A549 treated with AZD9567 at 1 μM for 4 hours (cell line): ENCODE measurements around the gene C22orf15. TPM values are rescaled to one million over a fixed set of nuclear protein-coding genes. Genes with fewer than 3 reads are reported as not detected.

ENCODE experiments used
- total RNA-seq: library from RNA; stranded (reverse); fragments of 200-300 nt; extraction: Qiagen RNA extraction; gene quantifications from 5 replicates; pipeline ENCODE4 v1.2.3, GENCODE V29; 2022; ENCODE audit not compliant: insufficient read depth

C22orf15 gene
- total RNA-seq: not detected in 5 replicates

GRCh38 chr22:23762842-23763578 lies at the start of gene C22orf15:
C22orf15 (plus strand) TSS chr22:23762990; CDS start chr22:23763307, 317 bp downstream.

GRCh38 chr22:23750714-23751440 lies 11.9 kb upstream of the C22orf15 start, which contains the start of gene ZNF70:
ZNF70 (minus strand) TSS chr22:23751112; CDS start chr22:23745140, 5,972 bp downstream.

GRCh38 chr22:23754220-23754919 lies 8.4 kb upstream of the C22orf15 start, which contains the start of gene VPREB3:
VPREB3 (minus strand) TSS chr22:23754425; CDS start chr22:23754363, 62 bp downstream.

GRCh38 chr22:23767673-23768548 lies 5.1 kb downstream of the C22orf15 start, which contains the start of gene CHCHD10:
CHCHD10 (minus strand) TSS chr22:23767972; CDS start chr22:23767874, 98 bp downstream.

GRCh38 chr22:23772649-23773473 lies 10.1 kb downstream of the C22orf15 start, which contains the start of gene MMP11:
MMP11 (plus strand) TSS chr22:23772849; CDS start chr22:23772871, 22 bp downstream.

GRCh38 chr22:23786752-23787599 lies 24.2 kb downstream of the C22orf15 start, which contains the start of gene SMARCB1:
SMARCB1 (plus strand) TSS chr22:23786966; CDS start chr22:23787170, 204 bp downstream.

Other genes starting within 250 kb of the C22orf15 start
- gene IGLL1, start 182.7 kb upstream of the C22orf15 start, total RNA-seq: not detected in 5 replicates
- gene DRICH1, start 130.7 kb upstream of the C22orf15 start, total RNA-seq: 0.12 to 0.39 TPM (median 0.21 TPM) in 4 of 5 replicates, not detected in the other
- not detected in 5 replicates for gene RGL4, start 72.0 kb upstream of the C22orf15 start, total RNA-seq
- 0.36 to 1.1 TPM (median 1.0 TPM) in 5 replicates for gene ZNF70, start 11.9 kb upstream of the C22orf15 start, total RNA-seq
- gene VPREB3, start 8.6 kb upstream of the C22orf15 start, total RNA-seq: 0.56 to 1.2 TPM (median 0.66 TPM) in 4 of 5 replicates, not detected in the other
- gene CHCHD10, start 5.0 kb downstream of the C22orf15 start, total RNA-seq: 84.4 to 197 TPM (median 181 TPM) in 5 replicates
- 0.12 to 0.26 TPM (median 0.21 TPM) in 4 of 5 replicates, not detected in the other for gene MMP11, start 9.9 kb downstream of the C22orf15 start, total RNA-seq
- 49.4 to 57.1 TPM (median 50.0 TPM) in 5 replicates for gene SMARCB1, start 24.0 kb downstream of the C22orf15 start, total RNA-seq
- 0.30 to 4.7 TPM (median 0.61 TPM) in 5 replicates for gene DERL3, start 76.0 kb downstream of the C22orf15 start, total RNA-seq
- 9.0 to 12.3 TPM (median 10.4 TPM) in 5 replicates for gene SLC2A11, start 94.9 kb downstream of the C22orf15 start, total RNA-seq
- gene MIF, start 131.4 kb downstream of the C22orf15 start, total RNA-seq: 502 to 954 TPM (median 909 TPM) in 5 replicates
- gene GSTT2B, start 198.2 kb downstream of the C22orf15 start, total RNA-seq: 0.25 to 0.52 TPM (median 0.41 TPM) in 4 of 5 replicates, not detected in the other
- 1.6 to 2.9 TPM (median 1.9 TPM) in 5 replicates for gene DDTL, start 203.9 kb downstream of the C22orf15 start, total RNA-seq
- 112 to 170 TPM (median 160 TPM) in 5 replicates for gene DDT, start 211.5 kb downstream of the C22orf15 start, total RNA-seq
- gene GSTT2, start 217.1 kb downstream of the C22orf15 start, total RNA-seq: 0.08 to 0.16 TPM in 2 of 5 replicates, not detected in the others
- not detected in 5 replicates for gene GSTT4, start 242.5 kb downstream of the C22orf15 start, total RNA-seq
- 22.6 to 30.9 TPM (median 30.0 TPM) in 5 replicates for gene CABIN1, start 248.3 kb downstream of the C22orf15 start, total RNA-seq